ENCODE results near the gene TCF7L2.

Gene TCF7L2

GRCh38 chr10:113056441-113057021 lies 106.5 kb downstream of the TCF7L2 start:
- Histone ChIP-seq H3K9me3 (ENCODE audit: control insufficient read depth, insufficient read depth, low read depth, low read length) (no peaks in the 10 kb centered on the region), H3K27me3 (ENCODE audit: control insufficient read depth, insufficient read depth, low read length) (no peaks in the 10 kb centered on the region), H3K36me3 (ENCODE audit: control insufficient read depth, insufficient read depth, low read length) (no peaks in the 10 kb centered on the region), H3K4me3 (ENCODE audit: low read depth, low read length) (no peak overlapping the region), H3K4me1 (ENCODE audit: control insufficient read depth, insufficient read depth, low read length) (peaks cover 90% of the 10 kb centered on the region), H3K9ac (ENCODE audit: low read length) (peak overlapping the region; percentile 3), H3K27ac (ENCODE audit: low read depth, low read length) (peak overlapping the region; percentile 54; the same call in 1 of the 2 replicates)

- no peak overlapping the region for H3K4me3 ChIP-seq (ENCODE audit: low read depth, low read length)
- H3K9me3 ChIP-seq (ENCODE audit: control insufficient read depth, insufficient read depth, low read depth, low read length): no peaks in the 10 kb centered on the region
- H3K27ac ChIP-seq (ENCODE audit: low read depth, low read length): peak overlapping the region; percentile 45; the same call in 1 of the 2 replicates
- H3K4me1 ChIP-seq (ENCODE audit: control insufficient read depth, insufficient read depth, low read length): peaks cover 92% of the 10 kb centered on the region
- 0 out of 2 replicates have a peak, but pooled peaks cover 3% of the 10 kb centered on the region for H3K36me3 ChIP-seq (ENCODE audit: control insufficient read depth, insufficient read depth, low read length)
- no peaks in the 10 kb centered on the region for H3K27me3 ChIP-seq (ENCODE audit: control insufficient read depth, insufficient read depth, low read length)
- H3K9ac ChIP-seq (ENCODE audit: low read length): peak overlapping the region; percentile 42
Measured at GRCh38 chr10:113057948-113058522, 108.0 kb downstream of the TCF7L2 start.

- peaks cover 92% of the 10 kb centered on the region for H3K4me1 ChIP-seq (ENCODE audit: control insufficient read depth, insufficient read depth, low read length)
- peak overlapping the region; percentile 42 for H3K9ac ChIP-seq (ENCODE audit: low read length)
- peak overlapping the region; percentile 45; the same call in 1 of the 2 replicates for H3K27ac ChIP-seq (ENCODE audit: low read depth, low read length)
- no peak overlapping the region for H3K4me3 ChIP-seq (ENCODE audit: low read depth, low read length)
- no peaks in the 10 kb centered on the region for H3K27me3 ChIP-seq (ENCODE audit: control insufficient read depth, insufficient read depth, low read length)
- 0 out of 2 replicates have a peak, but pooled peaks cover 3% of the 10 kb centered on the region for H3K36me3 ChIP-seq (ENCODE audit: control insufficient read depth, insufficient read depth, low read length)
- H3K9me3 ChIP-seq (ENCODE audit: control insufficient read depth, insufficient read depth, low read depth, low read length): no peaks in the 10 kb centered on the region
Measured at GRCh38 chr10:113058523-113059370, 108.7 kb downstream of the TCF7L2 start.

GRCh38 chr10:113059371-113059780 lies 109.3 kb downstream of the TCF7L2 start:
- no peaks in the 10 kb centered on the region for H3K27me3 ChIP-seq (ENCODE audit: control insufficient read depth, insufficient read depth, low read length)
- H3K9ac ChIP-seq (ENCODE audit: low read length): no peak overlapping the region
- no peaks in the 10 kb centered on the region for H3K9me3 ChIP-seq (ENCODE audit: control insufficient read depth, insufficient read depth, low read depth, low read length)
- 0 out of 2 replicates have a peak, but pooled peaks cover 3% of the 10 kb centered on the region for H3K36me3 ChIP-seq (ENCODE audit: control insufficient read depth, insufficient read depth, low read length)
- peaks cover 92% of the 10 kb centered on the region for H3K4me1 ChIP-seq (ENCODE audit: control insufficient read depth, insufficient read depth, low read length)
- no peak overlapping the region for H3K4me3 ChIP-seq (ENCODE audit: low read depth, low read length)
- H3K27ac ChIP-seq (ENCODE audit: low read depth, low read length): peak overlapping the region; percentile 37; the same call in 1 of the 2 replicates

- H3K9me3 ChIP-seq (ENCODE audit: control insufficient read depth, insufficient read depth, low read depth, low read length): no peaks in the 10 kb centered on the region
- peak overlapping the region; percentile 43 for H3K9ac ChIP-seq (ENCODE audit: low read length)
- H3K27ac ChIP-seq (ENCODE audit: low read depth, low read length): peak overlapping the region; percentile 37; the same call in 1 of the 2 replicates
- H3K4me1 ChIP-seq (ENCODE audit: control insufficient read depth, insufficient read depth, low read length): peaks cover 87% of the 10 kb centered on the region
- H3K4me3 ChIP-seq (ENCODE audit: low read depth, low read length): no peak overlapping the region
- H3K27me3 ChIP-seq (ENCODE audit: control insufficient read depth, insufficient read depth, low read length): no peaks in the 10 kb centered on the region
- 0 out of 2 replicates have a peak, but pooled peaks cover 3% of the 10 kb centered on the region for H3K36me3 ChIP-seq (ENCODE audit: control insufficient read depth, insufficient read depth, low read length)
Measured at GRCh38 chr10:113060201-113061053, 110.4 kb downstream of the TCF7L2 start.

- Histone ChIP-seq H3K27ac (ENCODE audit: low read depth, low read length) (no peak overlapping the region; the same call in 1 of the 2 replicates), H3K36me3 (ENCODE audit: control insufficient read depth, insufficient read depth, low read length) (0 out of 2 replicates have a peak, but pooled peaks cover 3% of the 10 kb centered on the region), H3K4me3 (ENCODE audit: low read depth, low read length) (no peak overlapping the region), H3K9ac (ENCODE audit: low read length) (no peak overlapping the region), H3K4me1 (ENCODE audit: control insufficient read depth, insufficient read depth, low read length) (peaks cover 84% of the 10 kb centered on the region), H3K9me3 (ENCODE audit: control insufficient read depth, insufficient read depth, low read depth, low read length) (no peaks in the 10 kb centered on the region), H3K27me3 (ENCODE audit: control insufficient read depth, insufficient read depth, low read length) (no peaks in the 10 kb centered on the region)
Measured at GRCh38 chr10:113061054-113061430, 111.0 kb downstream of the TCF7L2 start.

- peaks cover 79% of the 10 kb centered on the region for H3K4me1 ChIP-seq (ENCODE audit: control insufficient read depth, insufficient read depth, low read length)
- no peak overlapping the region for H3K9ac ChIP-seq (ENCODE audit: low read length)
- H3K4me3 ChIP-seq (ENCODE audit: low read depth, low read length): no peak overlapping the region
- H3K27ac ChIP-seq (ENCODE audit: low read depth, low read length): no peak overlapping the region
- 0 out of 2 replicates have a peak, but pooled peaks cover 3% of the 10 kb centered on the region for H3K36me3 ChIP-seq (ENCODE audit: control insufficient read depth, insufficient read depth, low read length)
- no peaks in the 10 kb centered on the region for H3K9me3 ChIP-seq (ENCODE audit: control insufficient read depth, insufficient read depth, low read depth, low read length)
- H3K27me3 ChIP-seq (ENCODE audit: control insufficient read depth, insufficient read depth, low read length): no peaks in the 10 kb centered on the region
Measured at GRCh38 chr10:113061557-113061956, 111.5 kb downstream of the TCF7L2 start.

- no peak overlapping the region; the same call in 1 of the 2 replicates for H3K4me3 ChIP-seq (ENCODE audit: low read depth, low read length)
- H3K36me3 ChIP-seq (ENCODE audit: control insufficient read depth, insufficient read depth, low read length): peaks cover 12% of the 10 kb centered on the region
- no peaks in the 10 kb centered on the region for H3K27me3 ChIP-seq (ENCODE audit: control insufficient read depth, insufficient read depth, low read length)
- no peaks in the 10 kb centered on the region for H3K9me3 ChIP-seq (ENCODE audit: control insufficient read depth, insufficient read depth, low read depth, low read length)
- H3K4me1 ChIP-seq (ENCODE audit: control insufficient read depth, insufficient read depth, low read length): peaks cover 61% of the 10 kb centered on the region
- peak overlapping the region; percentile 16 for H3K9ac ChIP-seq (ENCODE audit: low read length)
- no peak overlapping the region; the same call in 1 of the 2 replicates for H3K27ac ChIP-seq (ENCODE audit: low read depth, low read length)
Measured at GRCh38 chr10:113063043-113063967, 113.3 kb downstream of the TCF7L2 start.

GRCh38 chr10:113064039-113064438 lies 114.0 kb downstream of the TCF7L2 start:
- H3K4me1 ChIP-seq (ENCODE audit: control insufficient read depth, insufficient read depth, low read length): peaks cover 54% of the 10 kb centered on the region
- no peak overlapping the region; the same call in 1 of the 2 replicates for H3K4me3 ChIP-seq (ENCODE audit: low read depth, low read length)
- no peak overlapping the region for H3K27ac ChIP-seq (ENCODE audit: low read depth, low read length)
- H3K27me3 ChIP-seq (ENCODE audit: control insufficient read depth, insufficient read depth, low read length): no peaks in the 10 kb centered on the region
- peaks cover 18% of the 10 kb centered on the region for H3K36me3 ChIP-seq (ENCODE audit: control insufficient read depth, insufficient read depth, low read length)
- H3K9ac ChIP-seq (ENCODE audit: low read length): no peak overlapping the region
- H3K9me3 ChIP-seq (ENCODE audit: control insufficient read depth, insufficient read depth, low read depth, low read length): no peaks in the 10 kb centered on the region

Measured in HUES6 (cell line).